Uterus (tissue), 2 donors: Measurements from ENCODE around the gene NFIA.

Experiments
- CTCF ChIP-seq, 4 experiments: fragments of 200-600 bp in 2 of 4; fragments of 450-650 bp in 2 of 4; sonication (generic) in 2 of 4; IDR thresholded peaks; one replicate each; pipeline ENCODE4 v1.5.1; 2016 to 2019; ENCODE audit warnings: antibody characterized with exemption in 4 of 4, mild to moderate bottlenecking in 2 of 4, moderate library complexity in 1 of 4
- POLR2A ChIP-seq, 2 donors: fragments of 450-650 bp; IDR thresholded peaks; one replicate each; pipeline ENCODE4 v1.6.1; 2016; ENCODE audit warnings: antibody characterized with exemption in 2 of 2, mild to moderate bottlenecking in 1 of 2, moderate library complexity in 1 of 2

- TF ChIP-seq POLR2A (IDR thresholded peaks at IDR 0.05): no peak
- TF ChIP-seq CTCF (IDR thresholded peaks at IDR 0.05): no peak
Observed at GRCh38 chr1:61290525-61290924, 208.2 kb downstream of the NFIA start.
